DLD1 (cell line): ENCODE data around the gene MRPL17.

Experiments
- in situ Hi-C: cut with HindIII; loops from 2 replicates; pipeline ENCODE4 v1.10.0; 2017; ENCODE audit warnings: low sequenced_read_pairs

The MRPL17 gene

DNA sequence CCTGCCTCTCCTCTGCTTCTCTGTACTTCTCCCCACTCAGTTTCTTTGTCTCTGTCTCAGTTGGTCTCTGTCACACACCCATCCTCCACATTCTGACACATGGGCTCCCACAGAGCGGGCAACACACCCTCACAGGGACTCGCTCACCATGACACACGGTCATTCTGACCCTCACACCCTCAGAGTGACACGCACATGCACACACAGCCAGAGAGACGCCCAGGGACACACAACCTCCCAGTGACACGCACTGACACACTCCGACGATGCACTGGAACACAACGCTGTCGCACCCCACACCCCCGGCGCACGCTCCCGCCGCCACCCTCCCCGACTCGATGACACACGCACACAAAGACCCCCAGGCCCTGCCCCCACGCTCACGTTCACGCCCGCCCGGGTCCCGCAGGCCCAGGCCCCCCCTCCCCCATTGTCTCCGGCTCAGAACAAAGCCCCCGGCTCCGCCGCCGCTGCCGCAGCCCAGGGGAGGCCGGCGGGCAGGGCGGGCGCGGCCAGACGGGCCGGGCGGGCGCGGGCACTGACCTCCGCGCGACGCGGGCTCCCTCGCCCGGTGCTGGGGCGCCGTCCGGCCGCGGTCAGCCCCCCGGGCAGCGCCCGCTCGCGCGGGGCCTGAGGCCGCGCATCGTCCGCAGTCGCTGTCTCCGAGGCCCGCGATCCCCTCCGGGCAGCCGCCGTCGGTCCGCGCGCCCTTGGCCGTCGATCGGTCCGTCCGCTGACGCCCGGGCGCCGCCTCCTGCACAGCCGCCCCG is 27.9 kb downstream of the MRPL17 start:
- in situ Hi-C loops: no loop called here

DNA sequence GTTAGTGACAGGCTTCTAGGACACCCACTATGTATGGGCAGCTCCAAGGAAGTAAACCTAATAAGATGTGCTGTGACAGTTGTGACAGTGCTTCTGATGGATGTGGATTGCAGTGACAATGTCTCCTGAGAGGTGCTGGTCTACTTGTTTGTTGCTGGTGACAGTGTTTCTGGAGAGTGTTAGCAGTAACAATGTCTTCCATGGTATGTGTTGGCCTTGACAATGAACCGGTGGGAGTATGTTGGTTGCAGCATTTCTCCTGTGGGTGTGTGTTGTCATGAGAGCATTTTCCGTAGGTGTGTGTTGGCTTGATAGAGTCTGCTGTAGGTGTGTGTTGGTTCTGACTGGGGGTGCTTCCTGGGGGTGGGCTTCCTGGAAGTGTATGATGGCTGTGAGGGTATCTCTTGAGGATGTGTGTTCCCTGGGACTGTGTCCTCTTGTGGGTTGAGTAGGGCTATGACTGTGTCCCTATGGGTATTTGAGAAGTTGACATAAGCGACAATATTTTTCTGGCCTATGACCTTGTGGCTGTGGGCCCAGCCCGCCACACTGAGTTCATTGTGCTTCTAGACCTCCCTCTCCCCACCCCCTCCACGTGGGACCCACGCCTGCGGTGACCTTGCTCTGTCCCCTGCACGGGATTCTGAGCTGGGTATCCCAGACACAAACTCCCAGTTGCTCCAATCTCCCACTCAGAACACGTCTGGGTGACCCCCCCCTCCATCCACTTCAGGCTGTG is 28.7 kb downstream of the MRPL17 start:
- in situ Hi-C loops: no loop called here

DNA sequence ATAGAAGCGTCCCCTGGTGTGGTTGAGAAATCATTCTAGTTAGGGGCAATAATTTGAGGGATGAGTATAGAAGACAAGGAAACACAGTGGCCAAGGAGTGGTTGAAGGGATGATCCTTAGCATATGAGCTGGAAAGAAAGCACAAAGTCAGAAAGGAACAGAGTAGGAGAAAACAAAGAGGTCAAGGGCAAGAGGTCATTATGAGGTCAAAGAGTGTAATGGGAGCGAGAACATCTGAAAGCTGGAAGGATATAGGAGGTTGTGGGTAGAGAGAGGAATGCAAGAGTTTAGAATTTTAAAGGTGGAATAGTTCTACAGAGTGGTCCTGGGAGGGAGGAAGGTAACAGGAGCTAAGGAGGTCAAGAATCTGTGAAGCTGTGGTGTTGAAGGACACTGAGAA is 29.5 kb downstream of the MRPL17 start:
- in situ Hi-C loops: no loop called here

DNA sequence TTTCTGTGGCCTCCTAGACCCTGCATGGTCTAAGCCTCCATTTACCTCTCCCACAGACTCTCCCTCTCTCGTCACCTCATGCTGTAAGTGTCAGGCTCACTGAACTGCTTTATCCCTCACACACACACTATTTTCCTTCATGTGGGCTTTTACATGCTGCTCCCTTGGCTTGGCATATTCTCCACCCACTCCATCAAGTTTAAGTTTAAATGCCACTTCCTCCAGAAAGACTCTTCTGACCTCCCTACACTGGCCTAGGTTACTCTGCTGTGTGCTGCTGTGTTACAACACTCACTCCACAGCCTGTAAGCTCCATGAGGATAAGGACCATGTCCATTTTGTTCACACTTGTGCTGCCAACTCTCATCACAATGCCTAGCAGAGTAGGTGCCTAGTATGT is 30.0 kb downstream of the MRPL17 start:
- in situ Hi-C loops: no loop called here

DNA sequence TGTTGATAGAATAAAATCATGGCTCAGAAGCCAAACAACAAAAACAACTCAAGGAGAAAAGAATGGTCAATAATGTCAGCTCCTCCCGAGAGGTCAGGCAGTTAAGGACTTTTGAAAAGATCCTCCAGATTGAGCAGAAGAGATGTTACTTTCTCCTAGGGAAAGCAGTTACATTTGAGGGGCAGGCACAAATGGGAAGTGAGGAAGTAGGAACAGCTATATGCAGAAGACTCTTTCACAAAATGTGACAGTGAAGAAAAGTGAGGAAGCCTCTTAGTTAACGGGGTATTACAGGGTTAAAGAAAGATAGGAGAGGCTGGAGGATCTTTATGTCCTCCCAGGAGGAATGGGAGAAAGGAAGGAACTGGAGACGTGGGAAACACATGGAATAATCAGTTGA is 31.0 kb downstream of the MRPL17 start:
- in situ Hi-C loops: no loop called here

DNA sequence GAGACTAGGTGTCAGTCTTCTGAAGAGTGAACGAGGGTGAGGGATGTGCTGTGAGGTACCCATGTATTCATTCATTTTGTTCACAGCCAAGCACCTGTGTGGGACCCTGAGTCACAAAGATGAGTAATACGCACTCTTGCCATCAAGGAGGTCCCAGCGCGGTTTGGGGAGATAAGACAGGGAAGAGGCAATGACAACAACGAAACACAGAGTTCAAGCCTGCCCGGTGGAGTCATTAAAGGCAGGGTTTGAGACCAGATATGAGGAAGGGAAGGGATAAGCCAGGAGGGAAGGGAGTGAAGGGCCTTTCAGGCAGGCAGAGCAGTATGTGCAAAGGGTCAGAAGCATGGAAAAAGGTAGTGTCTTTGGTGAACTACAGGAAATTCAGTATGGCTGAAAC is 32.2 kb downstream of the MRPL17 start:
- in situ Hi-C loops: no loop called here

DNA sequence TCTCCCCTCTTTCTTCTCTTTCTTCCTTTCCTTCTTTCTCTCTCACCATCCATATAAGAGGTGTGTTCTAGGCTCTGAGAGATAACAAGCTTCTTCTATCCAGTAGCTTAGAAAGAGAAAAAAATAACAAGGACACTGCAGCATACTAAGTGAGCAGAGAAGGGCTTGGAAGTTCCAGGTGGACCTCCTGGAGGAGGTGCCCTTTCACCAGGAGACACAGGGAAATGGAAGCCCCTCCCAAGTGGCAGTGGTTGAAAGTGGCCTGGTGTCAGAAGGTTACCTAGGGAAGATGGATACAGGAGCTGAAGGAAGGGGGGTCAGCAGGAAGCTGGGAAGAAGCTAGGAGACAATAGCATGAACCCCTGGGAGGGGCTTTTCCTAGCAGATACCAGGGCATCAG is 33.0 kb downstream of the MRPL17 start:
- in situ Hi-C loops: no loop called here

DNA sequence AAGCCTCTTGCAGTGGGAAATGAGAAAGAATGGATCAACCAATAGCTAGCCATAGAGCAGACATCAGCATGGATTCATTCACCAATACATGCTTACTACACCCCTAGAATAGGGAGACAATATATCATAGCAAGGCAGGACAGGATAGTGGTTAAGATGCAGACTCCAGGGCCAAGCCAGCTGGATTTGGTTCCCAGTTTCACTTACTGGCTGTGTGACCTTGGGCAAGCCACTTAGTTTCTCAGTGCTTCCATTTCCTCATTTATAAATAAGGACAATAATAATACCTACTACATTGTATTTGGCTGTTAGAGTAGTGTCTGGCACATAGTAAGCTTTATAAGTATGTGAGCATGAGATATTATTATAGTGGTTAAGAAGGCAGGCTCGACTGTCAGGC is 34.6 kb downstream of the MRPL17 start:
- in situ Hi-C loops: no loop called here

DNA sequence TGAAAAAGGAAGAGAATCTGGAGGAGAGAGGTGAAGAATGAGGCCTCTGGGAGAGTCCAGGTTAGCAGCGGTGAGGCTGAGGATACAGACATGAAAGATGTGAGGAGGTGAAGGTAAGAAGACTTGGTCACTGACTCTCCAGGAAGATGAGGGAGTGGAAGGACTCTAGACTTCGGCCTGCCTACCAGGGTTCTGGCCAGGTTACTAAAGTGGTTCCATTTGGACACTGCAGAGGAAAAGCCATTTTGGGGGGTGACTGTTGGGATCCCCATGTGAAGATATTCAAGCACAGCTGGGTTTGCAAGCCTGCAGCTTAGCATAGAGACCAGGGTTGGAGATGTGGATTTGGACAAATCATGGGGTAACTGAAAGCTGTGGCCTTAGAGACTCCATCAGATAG is 35.3 kb downstream of the MRPL17 start:
- in situ Hi-C loops: no loop called here

DNA sequence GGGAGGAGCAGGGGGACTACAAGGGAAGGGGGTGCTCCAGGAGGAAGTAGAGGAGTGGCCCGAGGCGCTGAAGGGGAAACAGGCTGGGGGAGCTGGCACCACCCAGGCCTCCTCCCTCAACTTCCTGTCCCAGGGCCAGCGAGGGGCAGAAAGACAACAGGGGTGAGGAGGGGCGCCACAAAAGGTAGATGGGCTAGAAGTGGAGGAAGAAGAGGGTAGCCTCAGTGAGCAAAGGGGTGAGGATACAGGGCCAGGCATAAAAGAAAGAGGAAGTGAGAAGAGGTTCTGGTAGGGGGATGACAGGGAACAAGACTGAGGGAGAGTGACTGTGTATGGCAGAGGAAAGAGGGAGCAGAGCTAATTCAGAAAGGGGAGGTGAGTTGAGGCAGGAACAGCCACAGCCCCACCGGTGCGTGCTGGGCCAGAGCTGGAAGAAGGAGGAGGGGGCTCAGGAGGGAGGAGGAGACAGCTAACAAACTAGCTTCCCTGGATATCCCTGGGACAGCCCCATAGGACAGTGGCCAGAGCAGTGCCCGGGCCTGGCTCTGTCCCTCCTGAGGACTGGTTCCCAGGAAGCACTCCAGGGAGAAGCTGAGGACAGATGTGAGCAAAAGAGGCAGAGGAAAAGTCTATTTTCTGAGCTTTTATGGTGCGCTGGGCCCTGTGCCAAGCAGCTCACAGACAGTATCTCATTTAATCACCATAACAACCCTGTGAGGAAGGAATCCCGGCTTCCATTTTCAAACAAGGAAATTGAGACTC is 36.0 kb downstream of the MRPL17 start:
- in situ Hi-C loops: no loop called here

DNA sequence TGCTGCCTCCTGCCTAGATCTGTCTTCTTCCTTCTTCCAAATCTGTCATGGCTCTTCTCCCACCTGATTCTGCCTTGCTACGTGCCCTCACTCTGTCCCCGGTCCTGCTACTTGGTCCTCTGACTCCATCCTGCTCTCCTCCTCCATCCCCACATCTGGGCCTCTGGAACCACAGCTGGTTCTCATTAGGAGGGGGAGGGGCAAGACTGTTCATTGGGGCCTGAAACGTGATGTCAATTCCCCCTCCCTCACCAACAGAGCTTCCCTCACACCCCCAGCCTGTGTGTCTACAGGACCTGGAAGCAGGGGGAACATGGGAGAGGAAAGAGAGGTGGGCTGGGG is 36.6 kb downstream of the MRPL17 start:
- in situ Hi-C loops: no loop called here

DNA sequence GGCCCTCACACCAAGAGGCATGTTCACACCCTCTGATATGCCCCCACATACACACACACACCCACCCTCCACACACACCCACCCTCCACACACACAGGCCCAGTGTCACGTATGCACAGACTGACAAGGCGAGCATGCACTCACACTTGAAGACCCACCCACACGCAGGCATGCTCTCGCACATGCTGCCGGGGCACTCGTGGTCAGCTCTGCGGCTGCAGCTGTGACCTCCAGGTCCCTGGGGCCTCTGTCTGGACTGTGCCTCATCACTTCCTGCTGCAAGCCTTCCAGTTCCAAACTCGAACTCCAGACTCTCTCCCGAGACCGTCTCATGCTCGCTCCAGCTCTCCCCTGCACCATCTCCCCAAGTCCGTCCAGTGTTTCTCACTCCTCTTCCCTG is 37.1 kb downstream of the MRPL17 start:
- in situ Hi-C loops: no loop called here

DNA sequence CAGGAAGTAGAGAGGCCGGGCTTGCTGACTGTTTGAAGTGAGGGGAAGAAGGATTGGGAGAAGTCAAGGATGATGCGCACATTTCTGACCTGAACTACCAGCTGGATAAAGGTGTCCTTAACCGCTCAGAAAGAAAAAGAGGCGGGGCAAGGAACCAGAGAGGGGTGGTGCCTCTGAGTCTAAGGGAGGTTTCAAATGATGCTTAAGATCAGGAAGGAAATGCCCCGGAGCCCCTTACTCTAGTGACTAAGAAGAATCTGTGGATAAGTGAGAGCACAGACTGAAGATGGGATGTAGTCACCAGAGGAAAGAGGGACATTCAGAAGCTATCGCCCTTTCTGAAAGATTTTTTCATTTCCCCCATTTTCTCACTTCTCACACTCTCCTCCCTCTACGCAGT is 40.2 kb downstream of the MRPL17 start:
- in situ Hi-C loops: no loop called here

DNA sequence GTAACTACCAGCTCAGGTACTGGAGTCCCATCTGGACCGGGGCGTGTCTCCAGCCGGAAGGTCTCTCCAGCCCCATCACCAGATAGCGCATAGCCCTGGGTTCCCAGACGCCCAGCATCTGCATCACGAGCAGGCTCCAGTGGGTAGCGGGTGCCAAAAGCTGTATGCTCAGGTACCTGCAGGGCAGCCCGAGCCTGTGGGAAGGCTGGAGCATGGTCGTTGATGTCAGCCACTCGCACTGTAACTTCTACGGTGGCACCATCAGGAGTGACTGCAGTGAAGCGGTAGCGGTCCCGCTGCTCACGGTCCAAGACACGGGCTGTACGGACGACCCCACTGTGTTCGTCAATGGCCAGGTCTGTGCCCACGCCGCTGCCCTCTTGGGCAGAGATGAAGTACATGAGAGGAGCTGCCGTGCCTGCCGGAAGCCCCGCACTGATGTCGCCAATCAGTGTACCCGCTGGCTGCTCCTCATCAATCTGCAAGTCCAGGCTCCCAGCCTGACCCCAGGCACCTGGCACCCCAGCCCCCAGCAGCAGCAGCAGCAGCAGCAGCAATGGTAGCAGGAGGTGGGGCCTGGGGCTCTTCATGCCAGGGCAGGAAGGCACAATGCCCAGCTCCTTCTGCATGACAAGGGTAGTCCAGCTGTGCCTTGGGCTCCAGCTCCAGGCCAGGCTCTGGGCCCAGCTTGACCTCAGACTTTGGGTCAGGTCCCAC is 42.0 kb downstream of the MRPL17 start:
- in situ Hi-C loops: no loop called here

DNA sequence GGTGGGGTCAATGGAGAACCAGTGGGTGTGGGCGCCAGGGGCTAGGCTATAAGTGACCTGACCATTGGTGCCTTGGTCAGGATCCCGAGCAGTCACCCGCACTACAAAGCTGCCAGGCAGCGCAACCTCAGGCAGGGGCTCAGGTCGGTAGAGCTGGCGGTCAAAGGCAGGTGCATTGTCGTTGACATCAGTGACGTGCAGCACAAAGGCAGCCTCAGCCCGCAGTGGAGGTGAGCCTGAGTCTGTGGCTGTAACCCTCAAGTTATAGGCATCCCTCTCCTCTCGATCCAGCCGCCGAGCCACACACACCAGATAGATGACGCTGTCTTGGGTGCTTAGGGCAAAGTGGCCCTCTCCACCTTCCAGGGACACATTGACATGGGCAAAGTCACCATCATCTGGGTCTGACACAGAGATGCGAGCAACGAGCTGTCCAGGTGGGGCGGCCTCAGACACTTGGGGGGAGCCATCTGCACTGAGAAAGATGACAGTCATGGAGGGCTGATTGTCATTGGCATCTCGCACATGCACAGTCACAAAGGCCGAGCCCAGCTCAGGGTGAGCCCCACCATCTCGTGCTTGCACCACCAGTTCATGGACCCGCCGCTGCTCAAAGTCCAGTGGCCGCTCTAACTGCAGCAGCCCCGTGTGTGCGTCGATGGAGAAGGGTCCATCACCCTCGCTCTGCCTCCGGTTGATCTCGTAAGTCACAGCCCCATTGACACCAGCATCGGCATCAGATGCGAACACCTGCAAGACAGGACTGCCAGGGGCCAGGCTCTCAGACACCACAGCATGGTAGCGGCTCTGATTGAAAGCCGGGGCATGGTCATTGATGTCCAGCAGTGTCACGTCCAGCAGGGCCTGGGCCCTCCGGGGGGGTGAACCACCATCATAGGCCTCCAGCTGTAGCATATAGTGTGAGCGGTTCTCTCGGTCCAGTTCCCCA is 42.8 kb downstream of the MRPL17 start:
- in situ Hi-C loops: no loop called here

DNA sequence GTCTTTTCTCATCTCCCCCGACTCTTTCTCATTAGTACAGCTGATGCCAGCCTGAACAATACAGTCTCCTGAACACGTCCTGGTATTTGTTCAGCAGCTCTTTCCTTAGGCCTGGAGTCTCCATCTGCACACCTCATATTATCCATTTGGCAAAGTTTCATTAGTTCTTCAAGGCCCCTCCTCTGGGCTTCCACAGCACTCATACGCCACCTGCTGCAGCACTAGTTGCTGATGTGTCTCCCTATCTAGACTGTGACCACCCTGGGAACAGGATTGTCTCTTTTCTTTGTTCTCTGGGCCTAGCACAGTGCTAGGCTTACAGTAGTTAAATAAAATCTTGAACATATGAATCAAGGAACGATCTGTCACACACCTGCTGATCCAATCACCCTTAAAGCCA is 44.7 kb downstream of the MRPL17 start:
- in situ Hi-C loops: no loop called here

DNA sequence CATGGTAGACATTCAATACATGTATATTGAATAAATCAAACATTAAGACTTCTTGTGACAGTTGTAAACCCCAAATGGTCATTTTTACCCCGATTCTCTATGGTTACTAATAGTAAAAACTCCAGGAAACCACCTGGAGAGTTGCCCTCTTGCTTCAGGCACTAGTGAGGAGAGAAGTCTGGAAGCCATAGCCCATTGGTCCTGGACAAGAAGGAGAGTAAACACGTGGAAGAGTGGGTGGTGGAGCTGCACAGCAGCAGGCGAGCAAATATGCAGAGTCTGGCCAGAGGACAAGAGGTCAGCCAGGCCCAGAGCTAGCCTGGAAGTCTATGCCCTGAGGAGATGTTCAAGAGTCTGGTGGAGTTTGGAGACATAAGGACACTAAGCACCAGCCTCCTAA is 45.3 kb downstream of the MRPL17 start:
- in situ Hi-C loops: no loop called here

DNA sequence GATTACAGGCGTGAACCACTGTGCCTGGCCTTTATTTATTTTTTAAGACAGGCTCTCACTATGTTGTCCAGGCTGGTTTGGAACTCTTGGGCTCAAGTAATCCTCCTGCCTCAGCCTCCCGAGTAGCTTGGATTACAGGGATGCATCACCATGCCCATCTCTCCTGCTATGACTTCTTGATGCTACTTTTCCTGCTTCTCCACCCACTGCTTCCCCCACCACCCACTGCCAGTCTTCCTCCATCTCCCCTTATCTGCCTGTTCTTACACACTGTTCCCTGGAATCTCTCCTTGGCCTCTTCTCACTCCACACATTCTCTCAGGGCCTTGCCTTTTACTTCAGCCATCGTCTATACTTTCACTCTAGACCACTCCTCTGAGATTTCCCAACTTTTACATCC is 46.7 kb downstream of the MRPL17 start:
- in situ Hi-C loops: no loop called here

DNA sequence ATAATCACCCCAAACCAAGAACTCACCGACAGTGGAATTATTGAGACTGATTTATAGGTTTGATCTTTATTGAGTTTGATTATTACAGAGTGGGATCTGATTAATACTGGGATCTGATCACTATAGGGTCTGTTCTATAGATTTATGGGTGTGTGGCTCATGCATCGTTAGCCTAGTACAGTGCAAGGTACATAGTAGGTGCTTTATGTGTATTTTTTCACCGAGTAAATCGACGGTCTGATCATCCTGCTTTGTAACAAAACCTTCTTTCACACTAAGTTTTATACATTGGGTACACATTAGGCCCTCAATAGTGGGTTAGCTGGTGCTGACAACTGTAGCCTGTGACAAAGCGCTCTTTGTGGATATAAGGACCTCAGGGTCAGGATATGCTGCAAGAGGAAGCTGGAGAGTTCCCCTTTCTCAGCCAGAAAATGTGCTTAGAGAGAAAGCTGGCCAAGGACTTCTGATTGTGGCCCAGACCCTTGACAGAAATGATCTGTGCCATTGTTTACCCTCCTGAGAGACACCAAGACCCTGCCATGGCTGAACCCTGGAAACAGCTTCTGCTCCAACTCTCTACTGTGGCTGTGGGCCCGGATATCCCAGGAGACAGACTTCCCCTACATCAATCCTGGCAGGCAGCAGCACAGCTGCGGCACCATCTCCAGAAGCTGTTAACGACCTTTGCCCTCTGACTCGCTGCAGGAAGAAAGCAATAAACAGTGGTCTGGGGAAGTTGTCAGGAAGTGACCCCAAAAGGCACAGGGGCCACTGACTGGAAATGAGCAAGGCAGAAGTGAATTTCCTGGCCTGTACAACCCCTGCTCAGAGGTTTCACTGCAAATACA is 47.8 kb downstream of the MRPL17 start:
- in situ Hi-C loops: no loop called here
